NCI-H2196 treated with DMSO at 0.1 percent for 48 hours (cell line): Measurements from ENCODE around the gene ARRDC3.
"Not testable (repeated sequence)": the region's sequence is repeated elsewhere in the genome, so short reads cannot be mapped to it uniquely, and the experiment has no call there.

Experiments used
- DNase-seq: peaks from one replicate; lab custom pipeline; 2025; ENCODE audit not compliant: unreplicated experiment; lab: John Stamatoyannopoulos, UW

ARRDC3 gene

DNA sequence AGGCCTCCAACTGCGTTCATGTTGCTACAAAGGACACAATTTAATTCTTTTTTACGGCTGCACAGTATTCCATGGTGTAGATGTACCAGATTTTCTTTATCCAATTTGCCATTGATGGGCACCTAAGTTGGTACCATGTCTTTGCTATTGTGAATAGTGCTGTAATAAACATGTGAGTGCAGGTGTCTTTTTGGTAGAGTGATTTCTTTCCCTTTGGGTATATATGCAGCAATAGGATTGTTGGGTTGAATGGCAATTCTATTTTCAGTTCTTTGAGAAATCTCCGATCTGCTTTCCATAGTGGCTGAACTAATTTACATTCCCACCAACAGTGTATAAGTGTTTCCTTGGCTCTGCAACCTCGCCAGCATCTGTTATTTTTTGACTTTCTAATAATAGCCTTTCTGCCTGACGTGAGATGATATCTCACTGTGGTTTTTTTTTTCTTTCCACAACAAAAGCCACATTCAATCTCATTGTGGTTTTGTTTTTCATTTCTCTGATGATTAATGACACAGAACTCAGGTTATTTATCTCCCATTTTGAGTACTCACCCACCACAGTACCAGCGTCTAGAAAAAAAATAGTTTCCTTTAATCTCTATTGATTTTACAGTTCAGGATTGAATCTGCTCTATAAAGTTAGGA lies 21.9 kb downstream of the ARRDC3 start:
- no peak for DNase-seq

DNA sequence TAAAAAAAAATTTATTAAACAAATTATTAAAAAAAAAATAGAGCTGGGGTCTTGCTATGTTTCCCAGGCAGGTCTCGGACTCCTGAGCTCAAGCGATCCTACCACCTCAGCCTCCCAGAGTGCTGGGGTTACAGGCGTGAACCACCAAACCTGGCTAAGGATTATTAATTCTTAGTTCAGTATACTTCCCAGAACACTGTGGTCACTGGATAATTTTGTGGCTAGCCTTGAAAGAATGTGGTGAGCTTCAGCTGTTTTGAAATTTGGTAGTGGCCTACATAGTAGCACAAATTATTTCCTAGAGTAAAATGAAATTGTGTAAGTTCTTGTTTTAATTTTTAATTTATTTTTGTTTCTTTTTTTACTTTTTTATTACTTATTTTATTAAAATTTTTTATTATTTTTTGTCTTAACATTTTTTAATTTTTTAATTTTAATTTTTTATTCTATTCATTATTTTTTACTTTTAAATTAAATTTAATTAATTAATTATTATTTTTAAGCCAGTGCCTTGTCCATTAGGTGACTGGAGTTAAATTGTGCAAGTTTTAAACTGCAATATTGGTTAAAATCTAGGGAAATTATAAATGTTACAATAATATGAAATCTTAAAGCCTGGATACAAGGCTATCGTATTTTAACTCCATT lies 23.0 kb downstream of the ARRDC3 start:
- DNase-seq, result no peak

DNA sequence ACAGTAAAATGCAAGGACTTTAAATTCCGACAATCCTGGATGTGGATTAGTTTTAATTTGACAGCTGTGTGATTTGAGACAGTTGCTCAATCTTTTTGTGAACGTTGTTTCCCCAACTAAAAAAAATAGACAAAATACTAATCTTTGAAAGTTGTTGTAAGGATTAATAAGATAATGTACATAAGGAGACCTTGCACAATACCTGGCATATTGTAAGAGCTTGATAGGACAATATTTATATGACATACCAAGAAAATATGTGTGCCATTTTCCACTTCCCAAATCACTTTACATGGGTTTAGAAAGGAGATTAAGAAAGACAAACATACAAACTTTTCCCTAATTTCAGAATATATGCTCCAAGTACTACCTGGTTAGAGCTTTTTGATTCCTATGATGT lies 25.3 kb downstream of the ARRDC3 start:
- no peak for DNase-seq

- DNase-seq, result no peak
Measured at GRCh38 chr5:91357012-91357634, 26.0 kb downstream of the ARRDC3 start.

DNA sequence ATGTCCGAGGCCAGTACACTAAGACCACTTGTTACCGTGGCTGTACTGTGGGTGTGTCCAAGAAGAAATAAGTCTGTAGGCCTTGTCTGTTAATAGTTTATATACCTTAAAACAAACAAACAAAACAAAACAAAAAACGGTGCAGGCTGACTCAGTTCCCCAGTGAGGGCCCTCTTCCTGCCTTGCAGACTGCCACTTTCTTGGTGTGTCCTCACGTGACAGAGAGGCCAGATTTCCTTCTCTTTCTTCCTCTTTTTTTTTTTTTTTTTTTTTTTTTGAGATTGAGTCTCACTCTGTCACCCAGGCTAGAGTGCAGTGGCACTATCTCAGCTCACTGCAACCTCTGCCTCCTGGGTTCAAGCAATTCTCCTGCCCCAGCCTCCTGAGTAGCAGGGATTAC lies 28.2 kb downstream of the ARRDC3 start:
- DNase-seq, result not testable (repeated sequence)

- no peak for DNase-seq
Measured at GRCh38 chr5:91352831-91353695, 30.1 kb downstream of the ARRDC3 start.

DNA sequence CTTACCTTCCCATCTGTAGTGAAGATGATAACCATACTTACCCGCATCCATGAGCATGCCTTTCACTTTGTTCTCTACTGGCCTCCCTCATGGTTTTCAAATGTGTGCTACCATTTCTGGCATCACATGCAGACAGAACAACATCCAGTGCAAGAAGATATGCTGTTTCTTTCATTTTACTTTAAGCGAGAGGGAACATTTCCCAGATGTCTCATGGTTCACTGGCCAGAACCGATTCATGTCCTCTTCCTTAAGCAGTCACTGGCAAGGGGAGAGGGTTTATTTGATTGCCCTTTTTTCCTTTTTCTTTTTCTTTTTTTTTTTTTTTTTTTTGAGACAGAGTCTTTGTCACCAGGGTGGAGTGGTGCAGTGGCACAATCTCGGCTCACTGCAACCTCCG lies 37.7 kb downstream of the ARRDC3 start:
- no peak for DNase-seq

DNA sequence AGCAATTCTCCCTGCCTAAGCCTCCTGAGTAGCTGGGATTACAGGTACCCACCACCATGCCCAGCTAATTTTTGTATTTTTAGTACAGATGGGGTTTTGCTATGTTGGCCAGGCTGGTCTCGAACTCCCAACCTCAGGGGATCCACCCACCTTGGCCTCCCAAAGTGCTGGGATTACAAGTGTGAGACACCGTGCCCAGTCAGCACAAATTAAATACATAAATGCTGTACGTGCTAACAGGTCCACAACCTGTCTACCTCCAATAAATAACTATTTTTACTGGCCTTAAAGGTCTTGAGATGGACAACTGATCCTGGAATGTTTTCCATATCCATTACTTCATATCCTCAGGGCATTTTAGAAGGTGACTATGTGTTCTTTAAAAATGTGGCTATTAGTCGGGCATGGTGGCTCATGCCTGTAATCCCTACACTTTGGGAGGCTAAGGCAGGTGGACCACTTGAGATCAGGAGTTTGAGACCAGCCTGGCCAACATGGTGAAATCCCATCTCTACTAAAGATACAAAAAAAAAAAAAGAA lies 38.4 kb downstream of the ARRDC3 start:
- DNase-seq, result not testable (repeated sequence)

- no peak for DNase-seq
Measured at GRCh38 chr5:91343916-91344315, 39.2 kb downstream of the ARRDC3 start.

GRCh38 chr5:91342931-91343330 lies 40.2 kb downstream of the ARRDC3 start:
- DNase-seq, result not testable (repeated sequence)

DNA sequence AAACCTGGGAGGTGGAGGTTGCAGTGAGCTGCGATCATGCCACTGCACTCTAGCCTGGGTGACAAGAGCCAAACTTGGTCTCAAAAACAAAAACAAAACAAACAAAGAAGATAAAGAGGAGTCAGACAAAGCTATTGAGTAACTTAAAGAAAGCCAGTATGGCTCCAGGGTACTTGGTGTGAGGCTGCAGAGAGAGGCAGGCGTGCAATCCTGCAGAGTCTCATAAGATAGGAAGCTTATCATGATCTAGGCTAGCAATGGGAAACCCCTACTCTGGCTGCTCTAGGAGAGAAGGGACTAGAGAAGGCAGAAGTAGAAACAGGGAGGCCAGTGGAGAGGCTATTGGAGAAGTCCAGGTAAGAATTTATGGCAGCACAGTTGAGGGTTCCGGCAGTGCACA lies 42.0 kb downstream of the ARRDC3 start:
- DNase-seq, result no peak

DNA sequence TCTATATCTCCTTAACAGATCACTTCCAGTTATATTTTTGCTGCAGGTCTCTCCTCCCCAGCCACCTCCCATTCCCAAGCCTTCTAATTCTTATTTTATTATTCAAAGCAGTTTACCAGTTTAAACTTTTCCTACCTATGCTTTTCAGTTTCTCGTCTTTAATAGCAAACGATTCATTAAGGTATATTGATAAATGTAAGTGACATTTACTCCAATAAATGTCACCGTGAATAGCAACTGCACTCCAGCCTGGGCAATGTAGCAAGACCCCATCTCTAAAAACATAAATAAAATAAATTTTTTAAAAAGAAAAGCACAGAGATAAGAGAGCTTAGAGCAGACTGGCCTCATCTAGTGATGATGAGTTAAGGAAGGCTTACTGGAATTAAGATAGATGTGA lies 42.6 kb downstream of the ARRDC3 start:
- DNase-seq, result no peak

- no peak for DNase-seq
Measured at GRCh38 chr5:91339063-91339705, 43.9 kb downstream of the ARRDC3 start.

- no peak for DNase-seq
Measured at GRCh38 chr5:91332267-91333045, 50.7 kb downstream of the ARRDC3 start.

DNA sequence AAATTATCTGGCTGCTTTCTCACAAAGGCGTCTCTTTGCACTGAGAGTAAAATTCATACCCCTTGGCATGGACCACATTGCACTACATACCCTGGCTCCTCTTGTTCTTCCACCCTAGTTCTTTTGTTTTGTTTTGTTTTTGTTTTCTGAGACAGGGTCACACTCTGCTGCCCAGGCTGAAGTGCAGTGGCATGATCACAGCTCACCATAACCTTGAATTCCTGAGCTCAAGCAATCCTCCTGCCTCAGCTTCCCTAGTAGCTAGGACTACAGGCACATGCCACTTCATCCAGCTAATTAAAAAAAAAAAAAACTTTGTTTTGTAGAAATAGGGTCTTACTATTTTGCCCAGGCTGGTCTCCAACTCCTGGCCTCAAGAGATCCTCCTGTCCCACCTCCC lies 51.4 kb downstream of the ARRDC3 start:
- DNase-seq, result no peak

GRCh38 chr5:91329283-91329682 lies 53.8 kb downstream of the ARRDC3 start:
- DNase-seq, result no peak

- no peak for DNase-seq
Measured at GRCh38 chr5:91328743-91329142, 54.4 kb downstream of the ARRDC3 start.

- not testable (repeated sequence) for DNase-seq
Measured at GRCh38 chr5:91322981-91323380, 60.1 kb downstream of the ARRDC3 start.

- no peak for DNase-seq
Measured at GRCh38 chr5:91319667-91320066, 63.5 kb downstream of the ARRDC3 start.

- no peak for DNase-seq
Measured at GRCh38 chr5:91318724-91319123, 64.4 kb downstream of the ARRDC3 start.
